ENCODE results near the gene PPP2R2C.

GRCh38 chr4:6350646-6351045 is 121.8 kb downstream of the PPP2R2C start:
- TF ChIP-seq CTCF (IDR thresholded peaks at IDR 0.05) (no peak), POLR2AphosphoS5 (IDR thresholded peaks at IDR 0.05) (no peak), EP300 (IDR thresholded peaks at IDR 0.05) (no peak), POLR2A (IDR thresholded peaks at IDR 0.05; ENCODE audit: low read depth) (no peak)
